ENCODE results near the gene FLYWCH2.

GRCh38 chr16:2857451-2858244 is 25.4 kb upstream of the FLYWCH2 start, which contains the start of gene PRSS22:
- no peak for TF ChIP-seq EZH2 (IDR thresholded peaks at IDR 0.05; ENCODE audit: insufficient read depth, poor library complexity, severe bottlenecking)
- TF ChIP-seq EZH2phosphoT487 (IDR thresholded peaks at IDR 0.05; ENCODE audit: insufficient read depth, low read depth): no peak

Data from GM23248 (cell line).